Breast epithelium (tissue), 3 donors: ENCODE data around the gene SYNJ2BP.

Source experiments
- POLR2AphosphoS5 ChIP-seq, 3 donors: sonication (generic); formaldehyde crosslinking; IDR thresholded peaks; one replicate each; pipeline ENCODE4 v1.6.1; 2017; ENCODE audit warnings: antibody characterized with exemption in 3 of 3
- TF ChIP-seq, protein P1 (sequence below), 3 donors: fragments of 450-650 bp; IDR thresholded peaks; one replicate each; pipeline ENCODE4 v1.5.1; 2016 to 2017; ENCODE audit warnings: antibody characterized with exemption in 3 of 3, mild to moderate bottlenecking in 3 of 3, moderate library complexity in 3 of 3

DNA sequence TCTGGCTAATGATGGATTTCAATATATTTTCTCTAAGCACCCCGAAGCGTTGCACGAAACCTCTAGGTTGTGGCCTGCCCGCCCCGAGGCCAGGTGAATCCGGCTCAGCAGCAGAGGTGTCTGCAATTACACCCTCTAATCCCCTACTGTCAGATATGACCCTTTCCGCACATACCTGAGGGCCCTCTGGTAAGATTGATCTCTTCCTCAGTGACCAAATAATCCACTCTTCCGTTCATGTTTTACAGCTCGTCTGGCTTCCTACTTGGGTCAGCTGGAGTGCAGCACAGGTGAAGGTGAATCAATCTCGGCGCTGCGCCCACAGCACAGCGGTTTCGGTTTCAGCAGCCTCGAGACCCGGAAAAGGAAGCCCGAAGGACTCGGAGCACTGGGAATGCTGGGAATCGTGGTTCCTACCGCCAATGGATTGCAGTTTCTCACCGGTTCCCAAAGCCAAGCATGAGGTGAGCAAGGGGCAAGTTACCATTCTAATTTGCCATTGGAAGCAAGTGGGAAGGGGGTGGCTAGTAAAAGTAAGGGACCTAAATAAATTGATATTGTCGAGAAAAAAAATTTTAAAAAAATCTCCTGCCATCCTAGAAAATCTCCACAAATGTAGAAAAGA is at the start of gene SYNJ2BP:
- TF ChIP-seq, protein P1, sequence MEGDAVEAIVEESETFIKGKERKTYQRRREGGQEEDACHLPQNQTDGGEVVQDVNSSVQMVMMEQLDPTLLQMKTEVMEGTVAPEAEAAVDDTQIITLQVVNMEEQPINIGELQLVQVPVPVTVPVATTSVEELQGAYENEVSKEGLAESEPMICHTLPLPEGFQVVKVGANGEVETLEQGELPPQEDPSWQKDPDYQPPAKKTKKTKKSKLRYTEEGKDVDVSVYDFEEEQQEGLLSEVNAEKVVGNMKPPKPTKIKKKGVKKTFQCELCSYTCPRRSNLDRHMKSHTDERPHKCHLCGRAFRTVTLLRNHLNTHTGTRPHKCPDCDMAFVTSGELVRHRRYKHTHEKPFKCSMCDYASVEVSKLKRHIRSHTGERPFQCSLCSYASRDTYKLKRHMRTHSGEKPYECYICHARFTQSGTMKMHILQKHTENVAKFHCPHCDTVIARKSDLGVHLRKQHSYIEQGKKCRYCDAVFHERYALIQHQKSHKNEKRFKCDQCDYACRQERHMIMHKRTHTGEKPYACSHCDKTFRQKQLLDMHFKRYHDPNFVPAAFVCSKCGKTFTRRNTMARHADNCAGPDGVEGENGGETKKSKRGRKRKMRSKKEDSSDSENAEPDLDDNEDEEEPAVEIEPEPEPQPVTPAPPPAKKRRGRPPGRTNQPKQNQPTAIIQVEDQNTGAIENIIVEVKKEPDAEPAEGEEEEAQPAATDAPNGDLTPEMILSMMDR (IDR thresholded peaks at IDR 0.05): no peak
- peak; percentile 49 to 55 (median 54) for TF ChIP-seq POLR2AphosphoS5 (IDR thresholded peaks at IDR 0.05)
